Naive thymus-derived CD4-positive, alpha-beta T cell (primary cell): ENCODE results near the gene ROR2. TPM values are rescaled to one million over a fixed set of nuclear protein-coding genes. Genes with fewer than 3 reads are reported as not detected.

Experiments
- ATAC-seq: fragments of 150-1000 bp; cut with Tn5 transposase; 2 replicates; pipeline ENCODE4 v1.10.0; 2021; ENCODE audit warnings: mild to moderate bottlenecking, moderate library complexity
- CTCF ChIA-PET: fragments of 350-600 bp; sonication (Branson Sonifier 250); formaldehyde crosslinking; loops from one replicate; lab custom pipeline; 2021; ENCODE audit warnings: antibody characterized with exemption; lab: Charles Lee
- POLR2A ChIA-PET: fragments of 350-600 bp; sonication (Branson Sonifier 250); formaldehyde crosslinking; loops from one replicate; lab custom pipeline; 2021; ENCODE audit warnings: antibody characterized with exemption, inconsistent platforms; lab: Charles Lee
- DNase-seq, 9 donors: peaks; one replicate each; pipeline versions ENCODE4 v3.0.0 to v3.0.0-alpha.2; 2020 to 2022; ENCODE audit warnings: mixed read lengths in 1 of 9
- H3K27ac ChIP-seq: one replicate; pipeline ENCODE4 v1.7.0; 2013; ENCODE audit warnings: mild to moderate bottlenecking, low read depth, low read length, moderate library complexity
- H3K27me3 ChIP-seq, 2 donors: one replicate each; pipeline ENCODE4 v1.7.0; 2013; ENCODE audit warnings: low read length in 2 of 2, mild to moderate bottlenecking in 2 of 2, moderate library complexity in 2 of 2; ENCODE audit not compliant: control insufficient read depth in 2 of 2, insufficient read depth in 2 of 2
- H3K36me3 ChIP-seq, 3 experiments: 1 replicate in 2 of 3; 2 replicates in 1 of 3; pipeline ENCODE4 v1.7.0; 2013; ENCODE audit warnings: low read length in 3 of 3, mild to moderate bottlenecking in 3 of 3, moderate library complexity in 1 of 3; ENCODE audit not compliant: insufficient read depth in 3 of 3, control insufficient read depth in 2 of 3
- H3K4me1 ChIP-seq, 2 donors: one replicate each; pipeline ENCODE4 v1.7.0; 2013; ENCODE audit warnings: low read length in 2 of 2, mild to moderate bottlenecking in 2 of 2, moderate library complexity in 1 of 2; ENCODE audit not compliant: control insufficient read depth in 2 of 2, insufficient read depth in 2 of 2
- H3K4me3 ChIP-seq: 2 replicates; pipeline ENCODE4 v1.7.0; 2013; ENCODE audit warnings: mild to moderate bottlenecking, low read length
- H3K9me3 ChIP-seq, 3 experiments: 1 replicate in 2 of 3; 2 replicates in 1 of 3; pipeline ENCODE4 v1.7.0; 2013; ENCODE audit warnings: low read length in 3 of 3; ENCODE audit not compliant: control insufficient read depth in 2 of 3
- H3K27ac Mint-ChIP-seq, 9 donors: one replicate each; pipeline ENCODE4 v1.8.0; 2020 to 2022; ENCODE audit warnings: mixed read lengths in 9 of 9, mild to moderate bottlenecking in 8 of 9, moderate library complexity in 5 of 9, inconsistent platforms in 2 of 9
- H3K27me3 Mint-ChIP-seq, 5 donors: one replicate each; pipeline ENCODE4 v1.8.0; 2021 to 2022; ENCODE audit warnings: mixed read lengths in 5 of 5, mild to moderate bottlenecking in 1 of 5
- H3K36me3 Mint-ChIP-seq, 5 donors: one replicate each; pipeline ENCODE4 v1.8.0; 2020 to 2022; ENCODE audit warnings: mixed read lengths in 5 of 5, mild to moderate bottlenecking in 3 of 5, inconsistent platforms in 1 of 5
- H3K4me1 Mint-ChIP-seq, 7 donors: one replicate each; pipeline ENCODE4 v1.8.0; 2020 to 2022; ENCODE audit warnings: mixed read lengths in 7 of 7, mild to moderate bottlenecking in 3 of 7, inconsistent platforms in 1 of 7
- H3K4me3 Mint-ChIP-seq, 10 donors: one replicate each; pipeline ENCODE4 v1.8.0; 2020 to 2022; ENCODE audit warnings: mild to moderate bottlenecking in 10 of 10, mixed read lengths in 10 of 10, moderate library complexity in 6 of 10, inconsistent platforms in 2 of 10
- H3K9me3 Mint-ChIP-seq, 11 donors: one replicate each; pipeline ENCODE4 v1.8.0; 2020 to 2022; ENCODE audit warnings: mixed read lengths in 11 of 11, mild to moderate bottlenecking in 4 of 11, inconsistent platforms in 1 of 11, moderate library complexity in 1 of 11
- intact Hi-C, 2 donors: fragments of 100-400 bp; cut with micrococcal nuclease; formaldehyde crosslinking; loops; one replicate each; pipeline ENCODE4 v1.15.1; 2023
- polyA plus RNA-seq, 2 donors: library from polyadenylated mRNA; unstranded; fragments of 300-500 nt; fragmentation: Illumina TruSeq; gene quantifications; one replicate each; pipeline ENCODE4 v1.2.3, GENCODE V29; 2021
- total RNA-seq, 6 experiments: library from RNA in 5 of 6; stranded (reverse) in 5 of 6; gene quantifications; 1 replicate in 5 of 6; 2 replicates in 1 of 6; pipeline ENCODE4 v1.2.3 and lab custom pipeline; 2021 to 2026

ROR2 gene
- total and polyA plus RNA-seq, 7 experiments from 2014 or later: 0.48 to 2.1 TPM; not detected in 5

GRCh38 chr9:91811024-91811909, 138.8 kb downstream of the ROR2 start:
- no peaks in the 10 kb centered on the region for H3K36me3 Mint-ChIP-seq
- no peaks in the 10 kb centered on the region for H3K36me3 ChIP-seq
- ChIA-PET CTCF (no interaction called here), POLR2A (no interaction called here)
- no peak for ATAC-seq
- H3K9me3 ChIP-seq: no peaks in the 10 kb centered on the region
- no peak overlapping the region for H3K4me3 Mint-ChIP-seq
- H3K27ac Mint-ChIP-seq: no peak overlapping the region
- no peaks in the 10 kb centered on the region for H3K27me3 ChIP-seq
- no peak overlapping the region for H3K4me3 ChIP-seq
- no peak overlapping the region for H3K27ac ChIP-seq
- peaks cover 0 to 4% (median 0%) of the 10 kb centered on the region in 5 donors for H3K27me3 Mint-ChIP-seq
- no peaks in the 10 kb centered on the region for H3K4me1 ChIP-seq
- DNase-seq: no peak
- intact Hi-C loops: no loop called here
- H3K4me1 Mint-ChIP-seq: peaks cover 0 to 1% (median 0%) of the 10 kb centered on the region in 7 donors
- H3K9me3 Mint-ChIP-seq: no peaks in the 10 kb centered on the region

- Mint-ChIP-seq H3K9me3 (no peaks in the 10 kb centered on the region), H3K36me3 (no peaks in the 10 kb centered on the region), H3K27ac (no peak overlapping the region), H3K4me1 (peaks cover 0 to 1% (median 0%) of the 10 kb centered on the region in 7 donors), H3K4me3 (no peak overlapping the region), H3K27me3 (peaks cover 0 to 2% (median 0%) of the 10 kb centered on the region in 5 donors)
- CTCF ChIA-PET: no interaction called here
- no peaks in the 10 kb centered on the region for H3K4me1 ChIP-seq
- H3K36me3 ChIP-seq: no peaks in the 10 kb centered on the region
- no peaks in the 10 kb centered on the region for H3K27me3 ChIP-seq
- POLR2A ChIA-PET: no interaction called here
- DNase-seq (no peak), ATAC-seq (no peak)
- H3K27ac ChIP-seq: no peak overlapping the region
- no peak overlapping the region for H3K4me3 ChIP-seq
- no peaks in the 10 kb centered on the region for H3K9me3 ChIP-seq
- intact Hi-C loops: no loop called here
Observed at GRCh38 chr9:91810286-91810905, 139.6 kb downstream of the ROR2 start.

GRCh38 chr9:91809581-91810285, 140.3 kb downstream of the ROR2 start:
- ATAC-seq: no peak

GRCh38 chr9:91807643-91808246, 142.3 kb downstream of the ROR2 start:
- no peak overlapping the region for H3K27ac Mint-ChIP-seq
- DNase-seq (no peak), ATAC-seq (no peak)
- no peaks in the 10 kb centered on the region for H3K36me3 Mint-ChIP-seq
- H3K4me1 Mint-ChIP-seq: no peaks in the 10 kb centered on the region
- H3K4me3 ChIP-seq: no peak overlapping the region
- ChIA-PET POLR2A (no interaction called here), CTCF (no interaction called here)
- H3K4me3 Mint-ChIP-seq: no peak overlapping the region
- H3K9me3 Mint-ChIP-seq: no peaks in the 10 kb centered on the region
- no peaks in the 10 kb centered on the region for H3K36me3 ChIP-seq
- no peaks in the 10 kb centered on the region for H3K4me1 ChIP-seq
- no peaks in the 10 kb centered on the region for H3K27me3 ChIP-seq
- peaks cover 0 to 5% (median 0%) of the 10 kb centered on the region in 5 donors for H3K27me3 Mint-ChIP-seq
- no peak overlapping the region for H3K27ac ChIP-seq
- H3K9me3 ChIP-seq: no peaks in the 10 kb centered on the region
- intact Hi-C loops: no loop called here

More at GRCh38 chr9:91809581-91810285, 140.3 kb downstream of the ROR2 start:
- peaks cover 0 to 1% (median 0%) of the 10 kb centered on the region in 7 donors for H3K4me1 Mint-ChIP-seq
- no peaks in the 10 kb centered on the region for H3K9me3 Mint-ChIP-seq
- Histone ChIP-seq H3K27me3 (no peaks in the 10 kb centered on the region), H3K36me3 (no peaks in the 10 kb centered on the region), H3K27ac (no peak overlapping the region), H3K4me3 (no peak overlapping the region), H3K9me3 (no peaks in the 10 kb centered on the region), H3K4me1 (no peaks in the 10 kb centered on the region)
- CTCF ChIA-PET: no interaction called here
- H3K27me3 Mint-ChIP-seq: peaks cover 0 to 3% (median 0%) of the 10 kb centered on the region in 5 donors
- no peak for DNase-seq
- no peaks in the 10 kb centered on the region for H3K36me3 Mint-ChIP-seq
- H3K4me3 Mint-ChIP-seq: no peak overlapping the region
- intact Hi-C loops: no loop called here
- no peak overlapping the region for H3K27ac Mint-ChIP-seq
- POLR2A ChIA-PET: no interaction called here

- Mint-ChIP-seq H3K9me3 (no peaks in the 10 kb centered on the region), H3K36me3 (no peaks in the 10 kb centered on the region), H3K27me3 (peaks cover 0 to 11% (median 8%) of the 10 kb centered on the region in 5 donors), H3K4me1 (no peaks in the 10 kb centered on the region), H3K4me3 (no peak overlapping the region), H3K27ac (no peak overlapping the region)
- intact Hi-C loops: no loop called here
- H3K27me3 ChIP-seq: no peaks in the 10 kb centered on the region
- peaks cover 0 to 6% of the 10 kb centered on the region in 2 donors for H3K4me1 ChIP-seq
- H3K9me3 ChIP-seq: no peaks in the 10 kb centered on the region
- no peak overlapping the region for H3K27ac ChIP-seq
- no peak for DNase-seq
- no peaks in the 10 kb centered on the region for H3K36me3 ChIP-seq
- ChIA-PET POLR2A (no interaction called here), CTCF (no interaction called here)
- H3K4me3 ChIP-seq: no peak overlapping the region
- ATAC-seq: no peak
Observed at GRCh38 chr9:91805031-91805430, 145.0 kb downstream of the ROR2 start.

- intact Hi-C loops: no loop called here
- peaks cover 0 to 11% (median 8%) of the 10 kb centered on the region in 5 donors for H3K27me3 Mint-ChIP-seq
- peaks cover 0 to 5% (median 0%) of the 10 kb centered on the region in 7 donors for H3K4me1 Mint-ChIP-seq
- H3K27me3 ChIP-seq: no peaks in the 10 kb centered on the region
- ChIA-PET POLR2A (no interaction called here), CTCF (no interaction called here)
- no peaks in the 10 kb centered on the region for H3K9me3 Mint-ChIP-seq
- H3K27ac Mint-ChIP-seq: no peak overlapping the region
- no peak overlapping the region for H3K27ac ChIP-seq
- no peak for ATAC-seq
- H3K36me3 Mint-ChIP-seq: no peaks in the 10 kb centered on the region
- H3K36me3 ChIP-seq: no peaks in the 10 kb centered on the region
- H3K4me1 ChIP-seq: peaks cover 0 to 14% of the 10 kb centered on the region in 2 donors
- DNase-seq: no peak
- no peak overlapping the region for H3K4me3 ChIP-seq
- no peaks in the 10 kb centered on the region for H3K9me3 ChIP-seq
- H3K4me3 Mint-ChIP-seq: no peak overlapping the region
Observed at GRCh38 chr9:91803970-91804752, 145.9 kb downstream of the ROR2 start.
